Panc1 (cell line): ENCODE data around the gene CDK6. TPM values are rescaled to one million over a fixed set of nuclear protein-coding genes. Genes with fewer than 3 reads are reported as not detected.
A peak's percentile ranks its signal among the peaks of the same experiment; 100 is the strongest.

Source experiments
- ATAC-seq: fragments of 200-7000 bp; cut with Tn5 transposase; 2 replicates; pipeline ENCODE4 v1.9.1; 2020; ENCODE audit warnings: mild to moderate bottlenecking, moderate library complexity
- BruUV-seq: library from RNA; stranded (reverse); fragments of 400-500 nt; replicated peaks from 2 replicates; lab custom pipeline; 2021; lab: Mats Ljungman, UMichigan
- CTCF ChIA-PET: fragments of 300-600 bp; sonication (Branson Sonifier 250); formaldehyde crosslinking; loops from one replicate; lab custom pipeline; 2022; ENCODE audit warnings: antibody characterized with exemption; lab: Charles Lee
- POLR2A ChIA-PET: fragments of 300-600 bp; sonication (Branson Sonifier 250); formaldehyde crosslinking; loops from one replicate; lab custom pipeline; 2022; ENCODE audit warnings: antibody characterized with exemption; lab: Charles Lee
- DNase-seq: peaks from one replicate; pipeline ENCODE4 v3.0.0-alpha.2; 2010; ENCODE audit warnings: low read depth, low spot score
- H3K27ac ChIP-seq: 2 replicates; pipeline ENCODE4 v1.5.1; 2011; ENCODE audit warnings: mild to moderate bottlenecking, low read length, inconsistent platforms
- H3K27me3 ChIP-seq: fragments of 200-500 bp; sonication (Bioruptor generic); 2 replicates; pipeline ENCODE4 v1.6.0; 2014; ENCODE audit warnings: low read length, inconsistent platforms; ENCODE audit not compliant: control insufficient read depth, insufficient read depth
- H3K36me3 ChIP-seq: fragments of 200-500 bp; sonication (Bioruptor generic); 2 replicates; pipeline ENCODE4 v1.5.1; 2014; ENCODE audit warnings: inconsistent platforms, mild to moderate bottlenecking, low read length, moderate library complexity; ENCODE audit not compliant: control insufficient read depth, insufficient read depth
- H3K4me1 ChIP-seq: 2 replicates; pipeline ENCODE4 v1.5.1; 2011; ENCODE audit warnings: inconsistent platforms, mild to moderate bottlenecking, low read length, moderate library complexity; ENCODE audit not compliant: control insufficient read depth, insufficient read depth
- H3K4me3 ChIP-seq, 2 experiments: 2 replicates each; pipeline ENCODE4 v1.5.1; 2011 to 2012; ENCODE audit warnings: low read depth in 2 of 2, low read length in 2 of 2, mild to moderate bottlenecking in 2 of 2, inconsistent platforms in 1 of 2, moderate library complexity in 1 of 2
- H3K9me3 ChIP-seq: fragments of 200-500 bp; sonication (Bioruptor generic); 2 replicates; pipeline ENCODE4 v1.5.1; 2014; ENCODE audit warnings: low read depth, mild to moderate bottlenecking, inconsistent platforms, low read length, moderate library complexity; ENCODE audit not compliant: control insufficient read depth, insufficient read depth
- POLR2AphosphoS5 ChIP-seq: IDR thresholded peaks from 2 replicates; pipeline ENCODE4 v1.6.1; 2012; ENCODE audit warnings: mild to moderate bottlenecking, low read depth, low read length, moderate library complexity
- SIN3A ChIP-seq: IDR thresholded peaks from 2 replicates; pipeline ENCODE4 v1.6.1; 2012; ENCODE audit warnings: low read depth, mild to moderate bottlenecking, low read length, moderate library complexity, borderline replicate concordance; ENCODE audit not compliant: insufficient read depth
- TCF7L2 ChIP-seq: IDR thresholded peaks from 2 replicates; pipeline ENCODE4 v1.6.1; 2011; ENCODE audit warnings: mild to moderate bottlenecking, low read depth, low read length, inconsistent platforms
- in situ Hi-C: cut with HindIII; loops from 2 replicates; pipeline ENCODE4 v1.10.0; 2016; ENCODE audit warnings: low sequenced_read_pairs, low pct_unique_long_range_greater_than_20kb
- intact Hi-C: fragments of 100-400 bp; cut with micrococcal nuclease; formaldehyde crosslinking; loops from one replicate; pipeline ENCODE4 v1.10.0; 2022; ENCODE audit not compliant: unreplicated experiment
- total RNA-seq: library from RNA; stranded (reverse); gene quantifications from one replicate; pipeline ENCODE4 v1.2.1, GENCODE V29; 2021; ENCODE audit not compliant: unreplicated experiment
- TF ChIP-seq, protein P1 (sequence below), 2 experiments: IDR thresholded peaks; 2 replicates each; pipeline ENCODE4 v1.6.1; 2011 to 2012; ENCODE audit warnings: low read depth in 2 of 2, control low read depth in 1 of 2, low read length in 1 of 2, mild to moderate bottlenecking in 1 of 2, moderate library complexity in 1 of 2; ENCODE audit not compliant: insufficient read depth in 1 of 2
- TF ChIP-seq, protein P2 (sequence below): fragments of 450-650 bp; IDR thresholded peaks from 2 replicates; pipeline ENCODE4 v1.5.1; 2017; ENCODE audit warnings: mild to moderate bottlenecking

CDK6 gene
- total RNA-seq, 1 experiment from 2014 or later = 57.4 TPM

DNA sequence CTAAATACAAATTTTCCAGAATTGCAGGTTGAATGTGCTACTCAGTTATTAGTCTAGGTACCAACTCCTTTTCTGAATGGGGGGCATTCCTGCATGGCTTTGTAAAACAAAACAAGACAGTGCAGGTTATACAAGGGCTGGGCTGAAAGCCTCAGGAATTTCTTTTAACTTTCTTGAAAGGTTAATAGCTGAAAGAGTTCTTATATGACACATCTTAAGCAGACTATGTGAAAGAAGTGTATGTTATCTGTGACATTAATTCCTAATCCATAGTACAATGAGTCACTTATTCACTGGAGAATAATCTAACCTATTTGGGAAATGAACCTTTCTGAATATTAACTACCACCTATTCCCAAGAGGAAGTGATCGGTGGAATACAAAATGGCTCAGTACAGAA, 130.5 kb downstream of the CDK6 start:
- Histone ChIP-seq H3K4me1 (peaks cover 3% of the 10 kb centered on the region; the same call in 1 of the 2 replicates), H3K27ac (no peak overlapping the region), H3K9me3 (peaks cover 27% of the 10 kb centered on the region; the same call in 1 of the 2 replicates), H3K36me3 (no peaks in the 10 kb centered on the region), H3K4me3 (no peak overlapping the region), H3K27me3 (no peaks in the 10 kb centered on the region)
- DNase-seq (no peak), ATAC-seq (no peak)
- in situ Hi-C loops (no loop called here), intact Hi-C loops (no loop called here)
- POLR2A ChIA-PET = no interaction called here
- BruUV-seq = no TSS peak
- no peak for TF ChIP-seq TCF7L2
- TF ChIP-seq, protein P1, sequence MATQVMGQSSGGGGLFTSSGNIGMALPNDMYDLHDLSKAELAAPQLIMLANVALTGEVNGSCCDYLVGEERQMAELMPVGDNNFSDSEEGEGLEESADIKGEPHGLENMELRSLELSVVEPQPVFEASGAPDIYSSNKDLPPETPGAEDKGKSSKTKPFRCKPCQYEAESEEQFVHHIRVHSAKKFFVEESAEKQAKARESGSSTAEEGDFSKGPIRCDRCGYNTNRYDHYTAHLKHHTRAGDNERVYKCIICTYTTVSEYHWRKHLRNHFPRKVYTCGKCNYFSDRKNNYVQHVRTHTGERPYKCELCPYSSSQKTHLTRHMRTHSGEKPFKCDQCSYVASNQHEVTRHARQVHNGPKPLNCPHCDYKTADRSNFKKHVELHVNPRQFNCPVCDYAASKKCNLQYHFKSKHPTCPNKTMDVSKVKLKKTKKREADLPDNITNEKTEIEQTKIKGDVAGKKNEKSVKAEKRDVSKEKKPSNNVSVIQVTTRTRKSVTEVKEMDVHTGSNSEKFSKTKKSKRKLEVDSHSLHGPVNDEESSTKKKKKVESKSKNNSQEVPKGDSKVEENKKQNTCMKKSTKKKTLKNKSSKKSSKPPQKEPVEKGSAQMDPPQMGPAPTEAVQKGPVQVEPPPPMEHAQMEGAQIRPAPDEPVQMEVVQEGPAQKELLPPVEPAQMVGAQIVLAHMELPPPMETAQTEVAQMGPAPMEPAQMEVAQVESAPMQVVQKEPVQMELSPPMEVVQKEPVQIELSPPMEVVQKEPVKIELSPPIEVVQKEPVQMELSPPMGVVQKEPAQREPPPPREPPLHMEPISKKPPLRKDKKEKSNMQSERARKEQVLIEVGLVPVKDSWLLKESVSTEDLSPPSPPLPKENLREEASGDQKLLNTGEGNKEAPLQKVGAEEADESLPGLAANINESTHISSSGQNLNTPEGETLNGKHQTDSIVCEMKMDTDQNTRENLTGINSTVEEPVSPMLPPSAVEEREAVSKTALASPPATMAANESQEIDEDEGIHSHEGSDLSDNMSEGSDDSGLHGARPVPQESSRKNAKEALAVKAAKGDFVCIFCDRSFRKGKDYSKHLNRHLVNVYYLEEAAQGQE (IDR thresholded peaks at IDR 0.05; ENCODE audit: insufficient read depth in 1 of 2, low read depth in 2 of 2, low read length in 1 of 2) = no peak
- TF ChIP-seq SIN3A = no peak
- TF ChIP-seq, protein P2, sequence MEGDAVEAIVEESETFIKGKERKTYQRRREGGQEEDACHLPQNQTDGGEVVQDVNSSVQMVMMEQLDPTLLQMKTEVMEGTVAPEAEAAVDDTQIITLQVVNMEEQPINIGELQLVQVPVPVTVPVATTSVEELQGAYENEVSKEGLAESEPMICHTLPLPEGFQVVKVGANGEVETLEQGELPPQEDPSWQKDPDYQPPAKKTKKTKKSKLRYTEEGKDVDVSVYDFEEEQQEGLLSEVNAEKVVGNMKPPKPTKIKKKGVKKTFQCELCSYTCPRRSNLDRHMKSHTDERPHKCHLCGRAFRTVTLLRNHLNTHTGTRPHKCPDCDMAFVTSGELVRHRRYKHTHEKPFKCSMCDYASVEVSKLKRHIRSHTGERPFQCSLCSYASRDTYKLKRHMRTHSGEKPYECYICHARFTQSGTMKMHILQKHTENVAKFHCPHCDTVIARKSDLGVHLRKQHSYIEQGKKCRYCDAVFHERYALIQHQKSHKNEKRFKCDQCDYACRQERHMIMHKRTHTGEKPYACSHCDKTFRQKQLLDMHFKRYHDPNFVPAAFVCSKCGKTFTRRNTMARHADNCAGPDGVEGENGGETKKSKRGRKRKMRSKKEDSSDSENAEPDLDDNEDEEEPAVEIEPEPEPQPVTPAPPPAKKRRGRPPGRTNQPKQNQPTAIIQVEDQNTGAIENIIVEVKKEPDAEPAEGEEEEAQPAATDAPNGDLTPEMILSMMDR = no peak
- no peak for TF ChIP-seq POLR2AphosphoS5
- CTCF ChIA-PET = no interaction called here

DNA sequence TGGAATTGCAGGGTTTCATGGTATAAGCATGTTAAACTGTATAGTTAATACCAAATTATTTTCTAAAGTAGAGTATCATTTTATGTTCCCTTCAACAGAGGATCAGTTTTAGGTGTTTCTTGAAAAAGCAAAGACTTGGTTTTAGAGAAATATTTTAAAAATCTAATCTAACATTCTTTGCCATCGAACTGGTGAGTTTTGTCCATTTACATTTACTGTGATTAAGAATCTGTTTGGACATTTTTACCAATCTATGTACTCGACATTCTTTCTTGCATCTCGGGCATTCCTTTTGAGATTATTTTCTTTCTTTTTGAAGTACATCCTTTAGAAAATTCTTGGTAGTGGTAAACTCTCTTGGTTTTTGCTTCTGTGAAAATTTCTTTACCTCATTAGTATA, 131.5 kb downstream of the CDK6 start:
- TSS peak; percentile 13 for BruUV-seq
- H3K36me3 ChIP-seq = no peaks in the 10 kb centered on the region
- TF ChIP-seq, protein P2 = no peak
- no peak for TF ChIP-seq SIN3A
- TF ChIP-seq TCF7L2 = no peak
- TF ChIP-seq POLR2AphosphoS5 = no peak
- TF ChIP-seq, protein P1 (IDR thresholded peaks at IDR 0.05; ENCODE audit: insufficient read depth in 1 of 2, low read depth in 2 of 2, low read length in 1 of 2) = no peak
- no peak overlapping the region for H3K27ac ChIP-seq
- ChIA-PET POLR2A (no interaction called here), CTCF (no interaction called here)
- H3K4me1 ChIP-seq = peaks cover 13% of the 10 kb centered on the region
- H3K4me3 ChIP-seq = no peak overlapping the region
- in situ Hi-C loops (no loop called here), intact Hi-C loops (no loop called here)
- DNase-seq (no peak), ATAC-seq (no peak)
- H3K9me3 ChIP-seq = peaks cover 27% of the 10 kb centered on the region; the same call in 1 of the 2 replicates
- H3K27me3 ChIP-seq = no peaks in the 10 kb centered on the region
